Measurements from ENCODE around the gene PLB1. TPM values are rescaled to one million over a fixed set of nuclear protein-coding genes. Genes with fewer than 3 reads are reported as not detected.
A peak's percentile ranks its signal among the peaks of the same experiment; 100 is the strongest.

The PLB1 gene
- total RNA-seq, 1 experiment from 2014 or later: 0.40 TPM

DNA sequence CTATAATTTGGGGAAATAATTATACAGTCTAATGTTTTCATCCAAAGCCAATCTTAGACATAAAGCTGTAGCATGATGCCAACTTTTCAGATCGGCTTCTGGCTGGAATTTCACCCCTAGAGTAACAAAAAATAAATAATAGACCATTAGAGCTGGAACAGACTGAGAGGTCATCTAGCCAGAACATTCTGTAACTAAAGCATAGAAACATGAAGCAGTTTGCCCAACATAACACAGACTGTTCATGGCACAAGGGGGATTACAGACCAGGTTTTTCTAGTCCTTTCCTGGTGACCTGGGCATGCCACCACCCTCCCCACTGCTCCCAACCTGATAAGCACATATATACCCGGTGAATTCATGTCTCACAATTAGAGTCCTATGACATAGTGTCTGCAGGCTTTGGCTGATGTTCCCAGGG, 139.3 kb downstream of the PLB1 start:
- intact Hi-C loops (cut with micrococcal nuclease): loop anchor here (2.0 kb wide), 1 partner anchor 28 kb away; no protein-coding TSS in a partner anchor
- TF ChIP-seq EZH2phosphoT487 (IDR thresholded peaks at IDR 0.05; ENCODE audit: borderline replicate concordance, low read length) (no peak), CTCF (conservative IDR thresholded peaks at IDR 0.05; ENCODE audit: low read depth, low read length) (no peak), EZH2 (IDR thresholded peaks at IDR 0.05; ENCODE audit: low read length, unreplicated experiment) (no peak)
- Histone ChIP-seq H3K4me2 (ENCODE audit: low read length) (no peak overlapping the region), H3K36me3 (ENCODE audit: low read depth, low read length) (no peaks in the 10 kb centered on the region), H3K9ac (ENCODE audit: low read length) (no peak overlapping the region), H2AFZ (ENCODE audit: low read length) (no peak overlapping the region), H3K27ac (ENCODE audit: low read length) (peak overlapping the region; percentile 94; the same call in 1 of the 2 replicates), H4K20me1 (ENCODE audit: low read length) (no peaks in the 10 kb centered on the region), H3F3A (ENCODE audit: low read length, unreplicated experiment) (no peaks in the 10 kb centered on the region), H3K9me2 (replicated peaks; ENCODE audit: low read length) (no peaks in the 10 kb centered on the region), H3K9me3 (ENCODE audit: low read length) (no peaks in the 10 kb centered on the region), H3K79me2 (ENCODE audit: low read length) (no peaks in the 10 kb centered on the region), H3K4me1 (ENCODE audit: insufficient read depth, low read length) (peaks cover 39% of the 10 kb centered on the region), H3K4me3 (ENCODE audit: low read length) (no peak overlapping the region), H3K27me3 (ENCODE audit: low read length) (no peaks in the 10 kb centered on the region)
- ATAC-seq (no peak), DNase-seq (no peak)
- ChIA-PET POLR2A (ENCODE audit: unreplicated experiment) (no interaction called here), CTCF (interaction anchor here (0.6 kb wide), 1 partner anchor 28 kb away, joined by 3 read pairs; no protein-coding TSS in a partner anchor)
- BruUV-seq (replicated peaks): no TSS peak

DNA sequence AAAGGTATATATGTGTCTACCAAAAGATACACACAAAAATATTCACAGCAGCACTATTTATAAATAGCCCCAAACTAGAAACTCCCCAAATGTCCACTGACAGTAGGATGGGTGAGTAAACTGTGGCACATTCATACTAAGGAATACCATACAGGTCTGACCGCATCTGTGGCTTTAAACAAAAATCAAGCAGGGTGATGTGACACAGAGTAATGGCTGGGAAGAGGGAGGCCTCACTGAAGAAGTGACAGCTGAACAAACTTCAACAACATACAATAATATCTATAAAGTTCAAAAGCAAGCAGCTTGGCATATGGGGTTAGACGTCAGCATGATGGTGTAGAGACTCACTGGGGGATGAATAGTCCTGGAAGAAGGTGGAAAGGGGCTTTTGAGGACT, 140.6 kb downstream of the PLB1 start:
- Histone ChIP-seq H3K27ac (ENCODE audit: low read length) (no peak overlapping the region), H2AFZ (ENCODE audit: low read length) (no peak overlapping the region), H3K27me3 (ENCODE audit: low read length) (no peaks in the 10 kb centered on the region), H3F3A (ENCODE audit: low read length, unreplicated experiment) (no peaks in the 10 kb centered on the region), H4K20me1 (ENCODE audit: low read length) (no peaks in the 10 kb centered on the region), H3K36me3 (ENCODE audit: low read depth, low read length) (no peaks in the 10 kb centered on the region), H3K4me3 (ENCODE audit: low read length) (no peak overlapping the region), H3K4me2 (ENCODE audit: low read length) (no peak overlapping the region), H3K9me3 (ENCODE audit: low read length) (no peaks in the 10 kb centered on the region), H3K4me1 (ENCODE audit: insufficient read depth, low read length) (peaks cover 45% of the 10 kb centered on the region), H3K79me2 (ENCODE audit: low read length) (no peaks in the 10 kb centered on the region), H3K9me2 (replicated peaks; ENCODE audit: low read length) (no peaks in the 10 kb centered on the region), H3K9ac (ENCODE audit: low read length) (no peak overlapping the region)
- no peak for ATAC-seq
- intact Hi-C loops (cut with micrococcal nuclease): no loop called here
- CTCF ChIA-PET: no interaction called here
- BruUV-seq (replicated peaks): no TSS peak
- POLR2A ChIA-PET (ENCODE audit: unreplicated experiment): no interaction called here
- DNase-seq: no peak
- no peak for TF ChIP-seq EZH2 (IDR thresholded peaks at IDR 0.05; ENCODE audit: low read length, unreplicated experiment)
- no peak for TF ChIP-seq EZH2phosphoT487 (IDR thresholded peaks at IDR 0.05; ENCODE audit: borderline replicate concordance, low read length)
- no peak for TF ChIP-seq CTCF (conservative IDR thresholded peaks at IDR 0.05; ENCODE audit: low read depth, low read length)

DNA sequence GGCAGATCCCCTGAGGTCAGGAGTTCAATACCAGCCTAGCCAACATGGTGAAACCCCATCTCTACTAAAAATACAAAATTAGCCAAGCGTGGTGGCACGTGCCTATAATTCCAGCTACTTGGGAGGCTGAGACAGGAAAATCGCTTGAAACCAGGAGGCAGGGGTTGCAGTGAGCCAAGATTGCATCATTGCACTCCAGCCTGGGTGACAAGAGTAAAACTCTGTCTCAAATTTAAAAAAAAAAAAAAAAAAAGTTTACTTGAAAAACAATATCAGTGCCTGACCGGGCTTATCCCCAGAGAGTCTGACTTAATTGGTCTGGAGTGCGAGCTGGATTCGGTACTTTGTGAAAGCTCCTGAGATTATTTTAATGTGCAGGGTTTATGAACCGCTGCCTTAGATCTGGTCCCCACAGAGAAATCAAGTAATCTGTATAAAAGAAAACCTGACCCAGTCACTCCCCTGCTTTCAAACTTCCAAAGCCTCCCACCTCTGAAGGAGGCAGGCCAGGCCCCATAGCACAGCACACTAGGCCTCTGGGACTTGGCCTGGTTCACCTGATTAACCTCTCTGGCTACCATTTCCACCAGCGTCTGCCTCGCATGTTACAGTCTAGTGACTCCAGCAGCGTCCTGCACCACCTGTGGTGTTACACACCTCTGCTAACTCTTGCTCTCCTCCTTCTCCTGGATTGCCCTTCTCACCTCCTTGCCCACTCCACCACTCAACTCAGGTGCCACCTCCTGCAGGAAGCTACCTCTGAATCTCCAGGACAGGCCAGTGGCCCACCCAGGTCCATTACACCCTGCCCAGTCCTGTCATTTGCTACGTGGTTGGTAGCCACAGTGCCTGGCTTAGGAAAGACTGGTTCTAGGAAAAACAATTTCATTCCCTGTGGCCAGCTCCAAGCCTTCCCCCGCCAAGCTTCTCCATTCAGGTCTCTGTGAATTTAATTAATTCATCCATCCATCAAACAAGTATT, 141.5 kb downstream of the PLB1 start:
- Histone ChIP-seq H4K20me1 (ENCODE audit: low read length) (no peaks in the 10 kb centered on the region), H3F3A (ENCODE audit: low read length, unreplicated experiment) (no peaks in the 10 kb centered on the region), H3K9me3 (ENCODE audit: low read length) (no peaks in the 10 kb centered on the region), H3K36me3 (ENCODE audit: low read depth, low read length) (no peaks in the 10 kb centered on the region), H3K27me3 (ENCODE audit: low read length) (no peaks in the 10 kb centered on the region), H3K4me2 (ENCODE audit: low read length) (no peak overlapping the region), H3K9ac (ENCODE audit: low read length) (no peak overlapping the region), H3K4me1 (ENCODE audit: insufficient read depth, low read length) (peaks cover 46% of the 10 kb centered on the region), H3K4me3 (ENCODE audit: low read length) (no peak overlapping the region), H3K27ac (ENCODE audit: low read length) (no peak overlapping the region), H3K79me2 (ENCODE audit: low read length) (no peaks in the 10 kb centered on the region), H2AFZ (ENCODE audit: low read length) (no peak overlapping the region), H3K9me2 (replicated peaks; ENCODE audit: low read length) (no peaks in the 10 kb centered on the region)
- no TSS peak for BruUV-seq (replicated peaks)
- ChIA-PET CTCF (no interaction called here), POLR2A (ENCODE audit: unreplicated experiment) (no interaction called here)
- no peak for ATAC-seq
- intact Hi-C loops (cut with micrococcal nuclease): no loop called here
- no peak for DNase-seq
- TF ChIP-seq EZH2phosphoT487 (IDR thresholded peaks at IDR 0.05; ENCODE audit: borderline replicate concordance, low read length) (no peak), CTCF (conservative IDR thresholded peaks at IDR 0.05; ENCODE audit: low read depth, low read length) (no peak), EZH2 (IDR thresholded peaks at IDR 0.05; ENCODE audit: low read length, unreplicated experiment) (no peak)
